Measurements from ENCODE around the gene HLA-F. TPM values are rescaled to one million over a fixed set of nuclear protein-coding genes. Genes with fewer than 3 reads are reported as not detected.

The HLA-F gene
- polyA plus RNA-seq, 4 donors = 7.1 to 564 (median 203) TPM

GRCh38 chr6:29769336-29769735 is 46.1 kb downstream of the HLA-F start:
- no peak for FAIRE-seq
- DNase-seq = no peak
- H3K36me3 ChIP-seq (ENCODE audit: control insufficient read depth in 3 of 3, insufficient read depth in 2 of 3, low read depth in 1 of 3, low read length in 3 of 3) = no peaks in the 10 kb centered on the region
- H3K27ac ChIP-seq (ENCODE audit: low read depth in 1 of 3, low read length in 2 of 3) = no peak overlapping the region
- no peak overlapping the region for H3K4me3 ChIP-seq (ENCODE audit: low read depth in 1 of 3, low read length in 3 of 3)
- 72 to 84% (median 84%) methylated on average over 3 of the region's 3 CpGs for WGBS, 3 donors
- H3K9me3 ChIP-seq (ENCODE audit: control insufficient read depth in 2 of 2, insufficient read depth in 1 of 2, low read depth in 1 of 2, low read length in 1 of 2) = no peaks in the 10 kb centered on the region
- no peaks in the 10 kb centered on the region for H3K27me3 ChIP-seq (ENCODE audit: control insufficient read depth in 3 of 3, insufficient read depth in 3 of 3, low read length in 3 of 3)
- no peaks in the 10 kb centered on the region for H3K4me1 ChIP-seq (ENCODE audit: control insufficient read depth in 3 of 3, insufficient read depth in 2 of 3, low read depth in 1 of 3, low read length in 2 of 3)

- Histone ChIP-seq H3K36me3 (ENCODE audit: control insufficient read depth in 3 of 3, insufficient read depth in 2 of 3, low read depth in 1 of 3, low read length in 3 of 3) (no peaks in the 10 kb centered on the region), H3K4me1 (ENCODE audit: control insufficient read depth in 3 of 3, insufficient read depth in 2 of 3, low read depth in 1 of 3, low read length in 2 of 3) (no peaks in the 10 kb centered on the region), H3K9me3 (ENCODE audit: control insufficient read depth in 2 of 2, insufficient read depth in 1 of 2, low read depth in 1 of 2, low read length in 1 of 2) (no peaks in the 10 kb centered on the region), H3K4me3 (ENCODE audit: low read depth in 1 of 3, low read length in 3 of 3) (no peak overlapping the region), H3K27ac (ENCODE audit: low read depth in 1 of 3, low read length in 2 of 3) (no peak overlapping the region), H3K27me3 (ENCODE audit: control insufficient read depth in 3 of 3, insufficient read depth in 3 of 3, low read length in 3 of 3) (no peaks in the 10 kb centered on the region)
- FAIRE-seq (no peak), DNase-seq (no peak)
- WGBS, 3 donors = 76 to 81% (median 79%) methylated on average over 2 of the region's 2 CpGs
Observed at GRCh38 chr6:29770306-29770705, 47.1 kb downstream of the HLA-F start.

- Histone ChIP-seq H3K4me1 (ENCODE audit: control insufficient read depth in 3 of 3, insufficient read depth in 2 of 3, low read depth in 1 of 3, low read length in 2 of 3) (no peaks in the 10 kb centered on the region), H3K4me3 (ENCODE audit: low read depth in 1 of 3, low read length in 3 of 3) (no peak overlapping the region), H3K27me3 (ENCODE audit: control insufficient read depth in 3 of 3, insufficient read depth in 3 of 3, low read length in 3 of 3) (peaks cover 0 to 6% (median 4%) of the 10 kb centered on the region in 3 donors), H3K36me3 (ENCODE audit: control insufficient read depth in 3 of 3, insufficient read depth in 2 of 3, low read depth in 1 of 3, low read length in 3 of 3) (no peaks in the 10 kb centered on the region), H3K9me3 (ENCODE audit: control insufficient read depth in 2 of 2, insufficient read depth in 1 of 2, low read depth in 1 of 2, low read length in 1 of 2) (no peaks in the 10 kb centered on the region), H3K27ac (ENCODE audit: low read depth in 1 of 3, low read length in 2 of 3) (no peak overlapping the region)
- DNase-seq (no peak), FAIRE-seq (no peak)
- WGBS, 3 donors = 62 to 84% (median 64%) methylated on average over 2 of the region's 2 CpGs
Observed at GRCh38 chr6:29776684-29777083, 53.5 kb downstream of the HLA-F start.

Other genes with a start within 250 kb of the HLA-F start
- not detected for gene MAS1L, start 235.5 kb upstream of the HLA-F start, polyA plus RNA-seq
- 10 to 100 TPM in 2 of 4 donors, 1 to 10 TPM in 1, not detected in 1; 4.6 to 20.0 (median 17.0) TPM for gene UBD, start 163.7 kb upstream of the HLA-F start, polyA plus RNA-seq
- not detected for gene OR2H2, start 138.3 kb upstream of the HLA-F start, polyA plus RNA-seq
- 10 to 100 TPM in 2 of 4 donors, 1 to 10 TPM in 1, under 1 TPM in 1; 0.22 to 12.2 (median 7.1) TPM for gene GABBR1, start 90.3 kb upstream of the HLA-F start, polyA plus RNA-seq
- under 1 TPM in 1 of 4 donors, not detected in 3; 0.07 TPM for gene MOG, start 66.3 kb upstream of the HLA-F start, polyA plus RNA-seq
- gene ZFP57, start 42.3 kb upstream of the HLA-F start, polyA plus RNA-seq = 1 to 10 TPM in 1 of 4 donors, not detected in 3; 1.4 TPM
- 1 to 10 TPM in 1 of 4 donors, under 1 TPM in 2, not detected in 1; 0.21 to 5.6 (median 0.85) TPM for gene HLA-G, start 104.4 kb downstream of the HLA-F start, polyA plus RNA-seq
- 1,000 to 10,000 TPM in 2 of 4 donors, 100 to 1,000 TPM in 2; 314 to 1,584 (median 1,019) TPM for gene HLA-A, start 219.1 kb downstream of the HLA-F start, polyA plus RNA-seq

Measured in small intestine (tissue), 7 donors.